H1 (cell line): ENCODE data around the gene UBE2I. TPM values are rescaled to one million over a fixed set of nuclear protein-coding genes. Genes with fewer than 3 reads are reported as not detected.

Experiments used
- CTCF ChIA-PET: fragments of 300-600 bp; sonication (Branson Sonifier 250); formaldehyde crosslinking; loops from one replicate; lab custom pipeline; 2021; ENCODE audit not compliant: partially characterized antibody; lab: Charles Lee
- POLR2A ChIA-PET: fragments of 300-600 bp; sonication (Branson Sonifier 250); formaldehyde crosslinking; loops from one replicate; lab custom pipeline; 2021; ENCODE audit warnings: inconsistent platforms; ENCODE audit not compliant: partially characterized antibody; lab: Charles Lee
- DNase-seq, 2 experiments: peaks; one replicate each; pipeline versions ENCODE4 v3.0.0 to v3.0.0-alpha.2; 2010 to 2022; ENCODE audit warnings: low spot score in 2 of 2, low read depth in 1 of 2, mixed read lengths in 1 of 2
- FAIRE-seq: peaks from 2 replicates; lab custom pipeline; 2011; peaks lifted over from hg19 to GRCh38; lab: Jason Lieb, UNC
- H2AFZ ChIP-seq: 2 replicates; pipeline ENCODE4 v1.8.1; 2012; ENCODE audit warnings: low read length, inconsistent platforms
- H2AK5ac ChIP-seq: 2 replicates; pipeline ENCODE4 v1.6.1; 2013; ENCODE audit warnings: low read depth, low read length
- H2BK120ac ChIP-seq: replicated peaks from 2 replicates; pipeline ENCODE3; 2013; ENCODE audit warnings: low read depth, low read length, inconsistent platforms
- H2BK12ac ChIP-seq: 2 replicates; pipeline ENCODE4 v1.6.1; 2013; ENCODE audit warnings: low read depth, low read length
- H2BK15ac ChIP-seq: 2 replicates; pipeline ENCODE4 v1.6.1; 2013; ENCODE audit warnings: low read length
- H2BK20ac ChIP-seq: 2 replicates; pipeline ENCODE4 v1.6.1; 2013; ENCODE audit warnings: low read length
- H2BK5ac ChIP-seq: 2 replicates; pipeline ENCODE4 v1.6.1; 2013; ENCODE audit warnings: low read depth, low read length
- H3K14ac ChIP-seq: 2 replicates; pipeline ENCODE4 v1.6.1; 2013; ENCODE audit warnings: inconsistent platforms; ENCODE audit not compliant: insufficient read length
- H3K18ac ChIP-seq: 2 replicates; pipeline ENCODE4 v1.6.1; 2013; ENCODE audit warnings: low read length; ENCODE audit errors: extremely low read depth
- H3K23ac ChIP-seq: 2 replicates; pipeline ENCODE4 v1.6.1; 2013; ENCODE audit warnings: inconsistent platforms; ENCODE audit not compliant: insufficient read length
- H3K23me2 ChIP-seq: 2 replicates; pipeline ENCODE4 v1.6.1; 2013; ENCODE audit warnings: low read depth, low read length
- H3K27ac ChIP-seq: 2 replicates; pipeline ENCODE4 v1.6.1; 2011; ENCODE audit warnings: low read depth, low read length, inconsistent platforms
- H3K27me3 ChIP-seq, 4 experiments: replicated peaks in 1 of 4; 1 replicate in 1 of 4; 2 replicates in 3 of 4; pipeline versions ENCODE4 v1.6.1 to v1.8.1; 2011 to 2013; ENCODE audit warnings: low read length in 3 of 4, mild to moderate bottlenecking in 3 of 4, inconsistent platforms in 2 of 4, mixed read lengths in 2 of 4, moderate library complexity in 1 of 4; ENCODE audit not compliant: control insufficient read depth in 3 of 4, insufficient read depth in 3 of 4; ENCODE audit errors: extremely low read depth in 1 of 4
- H3K36me3 ChIP-seq, 4 experiments: 2 replicates each; pipeline versions ENCODE4 v1.6.1 to v1.8.1; 2011 to 2013; ENCODE audit warnings: mild to moderate bottlenecking in 4 of 4, low read length in 3 of 4, moderate library complexity in 2 of 4, control low read depth in 1 of 4, inconsistent platforms in 1 of 4; ENCODE audit not compliant: insufficient read depth in 4 of 4, control insufficient read depth in 2 of 4
- H3K4ac ChIP-seq: replicated peaks from 2 replicates; pipeline ENCODE3; 2013; ENCODE audit warnings: low read length, low read depth, mixed read lengths, inconsistent platforms; ENCODE audit not compliant: insufficient read length
- H3K4me1 ChIP-seq, 4 experiments: replicated peaks in 1 of 4; 1 replicate in 1 of 4; 2 replicates in 3 of 4; pipeline versions ENCODE4 v1.6.1 to v1.8.1; 2011 to 2013; ENCODE audit warnings: low read length in 3 of 4, inconsistent platforms in 2 of 4, mixed read lengths in 1 of 4; ENCODE audit not compliant: insufficient read depth in 4 of 4, control insufficient read depth in 3 of 4
- H3K4me2 ChIP-seq, 2 experiments: 2 replicates each; pipeline versions ENCODE4 v1.6.1 to v1.8.1; 2011 to 2013; ENCODE audit warnings: low read depth in 2 of 2, low read length in 2 of 2, control low read depth in 1 of 2, inconsistent platforms in 1 of 2, mild to moderate bottlenecking in 1 of 2; ENCODE audit not compliant: insufficient read depth in 1 of 2
- H3K4me3 ChIP-seq, 4 experiments: fragments of 200-600, 300-600 bp in 1 of 4; sonication (generic), shearing (Covaris generic), sonication (Bioruptor Twin) in 1 of 4; 2 replicates each; pipeline versions ENCODE4 v1.5.1 to v1.8.1; 2011 to 2016; ENCODE audit warnings: low read length in 4 of 4, low read depth in 3 of 4, control low read depth in 2 of 4, inconsistent platforms in 2 of 4, mild to moderate bottlenecking in 2 of 4, mixed read lengths in 1 of 4, moderate library complexity in 1 of 4; ENCODE audit not compliant: insufficient read depth in 2 of 4; ENCODE audit errors: extremely low read depth in 1 of 4
- H3K56ac ChIP-seq: replicated peaks from 2 replicates; pipeline ENCODE3; 2013; ENCODE audit warnings: low read depth, mild to moderate bottlenecking, mixed read lengths, low read length, inconsistent platforms; ENCODE audit not compliant: insufficient read length
- H3K79me1 ChIP-seq: 2 replicates; pipeline ENCODE4 v1.6.1; 2013; ENCODE audit warnings: low read depth, low read length, control low read depth
- H3K79me2 ChIP-seq, 2 experiments: 2 replicates each; pipeline versions ENCODE4 v1.6.1 to v1.8.1; 2012 to 2013; ENCODE audit warnings: low read length in 2 of 2, mild to moderate bottlenecking in 2 of 2, inconsistent platforms in 1 of 2; ENCODE audit not compliant: insufficient read depth in 2 of 2, control insufficient read depth in 1 of 2
- H3K9ac ChIP-seq, 4 experiments: replicated peaks in 1 of 4; 1 replicate in 1 of 4; 2 replicates in 3 of 4; pipeline versions ENCODE4 v1.6.1 to v1.8.1; 2011 to 2013; ENCODE audit warnings: low read depth in 3 of 4, low read length in 3 of 4, control low read depth in 2 of 4, mild to moderate bottlenecking in 2 of 4, moderate library complexity in 2 of 4, inconsistent platforms in 1 of 4; ENCODE audit errors: extremely low read depth in 1 of 4
- H3K9me3 ChIP-seq, 2 experiments: 2 replicates each; pipeline versions ENCODE4 v1.6.1 to v1.8.1; 2012 to 2013; ENCODE audit warnings: mild to moderate bottlenecking in 2 of 2, moderate library complexity in 2 of 2, control low read depth in 1 of 2, inconsistent platforms in 1 of 2, low read depth in 1 of 2, low read length in 1 of 2, mixed read lengths in 1 of 2; ENCODE audit not compliant: insufficient read depth in 2 of 2
- H4K20me1 ChIP-seq, 2 experiments: replicated peaks in 1 of 2; 2 replicates each; pipeline versions ENCODE3 to v1.8.1; 2011 to 2013; ENCODE audit warnings: inconsistent platforms in 2 of 2, low read length in 2 of 2, mild to moderate bottlenecking in 1 of 2; ENCODE audit not compliant: insufficient read depth in 2 of 2, control insufficient read depth in 1 of 2
- H4K5ac ChIP-seq: 2 replicates; pipeline ENCODE4 v1.6.1; 2013; ENCODE audit warnings: low read length, low read depth, mixed read lengths, inconsistent platforms; ENCODE audit not compliant: insufficient read length
- H4K8ac ChIP-seq: 2 replicates; pipeline ENCODE4 v1.8.0; 2013; ENCODE audit warnings: mild to moderate bottlenecking, moderate library complexity, low read length, inconsistent platforms; ENCODE audit not compliant: insufficient read depth; ENCODE audit errors: extremely low read depth
- H4K91ac ChIP-seq: replicated peaks from 2 replicates; pipeline ENCODE3; 2013; ENCODE audit warnings: low read length, mixed read lengths, inconsistent platforms; ENCODE audit not compliant: insufficient read length
- ATF3 ChIP-seq: IDR thresholded peaks from 2 replicates; pipeline ENCODE4 v1.6.1; 2011; ENCODE audit warnings: low read depth, mild to moderate bottlenecking, low read length; ENCODE audit not compliant: insufficient read depth
- BCL11A ChIP-seq, 2 experiments: IDR thresholded peaks; one replicate each; pipeline ENCODE4 v1.6.1; 2011; ENCODE audit warnings: low read depth in 2 of 2, low read length in 2 of 2, mild to moderate bottlenecking in 2 of 2
- CBX8 ChIP-seq: fragments of 300-800, 300-1000 bp; sonication (generic); IDR thresholded peaks from 2 replicates; pipeline ENCODE4 v1.7.1; 2016; ENCODE audit warnings: low read depth, low read length, borderline replicate concordance
- JUN ChIP-seq: IDR thresholded peaks from 2 replicates; pipeline ENCODE4 v1.6.1; 2011; ENCODE audit warnings: low read depth, mild to moderate bottlenecking, improper control_type of control experiment, low read length
- SP2 ChIP-seq: IDR thresholded peaks from 2 replicates; pipeline ENCODE4 v1.6.1; 2012; ENCODE audit warnings: mild to moderate bottlenecking, low read length, inconsistent platforms
- TAF7 ChIP-seq: optimal IDR thresholded peaks from 2 replicates; pipeline ENCODE3; 2011; ENCODE audit warnings: low read depth, mild to moderate bottlenecking, inconsistent platforms, low read length, moderate library complexity, borderline replicate concordance
- ZNF274 ChIP-seq: IDR thresholded peaks from 2 replicates; pipeline ENCODE4 v1.7.0; 2012; ENCODE audit warnings: low read length, borderline replicate concordance; ENCODE audit errors: extremely low read depth
- WGBS, 2 experiments: shearing (Covaris generic) in 1 of 2; methylation state at CpG; one replicate each; pipeline versions ENCODE4 v1.1.6 to v1.1.7; 2013 to 2015; ENCODE audit warnings: low lambda C conversion rate in 2 of 2, mixed read lengths in 2 of 2, inconsistent platforms in 1 of 2, low coverage in 1 of 2, missing lambda C conversion rate in 1 of 2; ENCODE audit not compliant: insufficient replicate concordance in 2 of 2, insufficient coverage in 1 of 2, insufficient read length in 1 of 2; ENCODE audit errors: extremely low coverage in 1 of 2, missing lambda C conversion rate in 1 of 2; 5-methylcytosine and 5-hydroxymethylcytosine counted together
- polyA plus RNA-seq, 7 experiments: library from polyadenylated mRNA; depleted of rRNA in 3 of 7; stranded (reverse) in 5 of 7; unstranded in 2 of 7; fragments of >200 nt in 5 of 7; fragments of 200-250 nt in 2 of 7; gene quantifications; 1 replicate in 5 of 7; 2 replicates in 1 of 7; 4 replicates in 1 of 7; pipeline versions ENCODE4 v1.2.1 to v1.2.3, GENCODE V29; 2011 to 2013; ENCODE audit warnings: missing spikeins in 2 of 7, mixed read lengths in 2 of 7
- total RNA-seq: library from RNA; stranded (reverse); fragmentation: NEBNext Ultra II Directional; extraction: Animal tissue kit (Norgen Biotek cat#: 25700); gene quantifications from 2 replicates; pipeline ENCODE4 v1.2.1, GENCODE V29; 2021

The UBE2I gene
- total and polyA plus RNA-seq, 2 of the 8 experiments (the other 6 are each of a cell fraction or from before 2014, with no cell fraction given), result 148 to 268 TPM

- Histone ChIP-seq H3K18ac (no peak overlapping the region), H3K14ac (no peak overlapping the region), H2AK5ac (no peak overlapping the region), H2BK12ac (no peak overlapping the region), H4K91ac (no peak overlapping the region), H3K4me3 (no peak overlapping the region), H2BK120ac (no peak overlapping the region), H3K56ac (no peak overlapping the region), H3K27me3 (peaks cover 0 to 28% (median 15%) of the 10 kb centered on the region in 4 experiments; a peak in 5 of 7 replicates), H3K9ac (no peak overlapping the region), H3K4me1 (peaks cover 0 to 11% (median 8%) of the 10 kb centered on the region in 4 experiments; a peak in 6 of 7 replicates), H2BK5ac (no peak overlapping the region), H3K79me2 (no peaks in the 10 kb centered on the region), H4K8ac (peak overlapping the region; percentile 25; the same call in 1 of the 2 replicates), H3K23ac (no peak overlapping the region), H3K9me3 (peaks cover 0 to 2% of the 10 kb centered on the region in 2 experiments; a peak in 2 of 4 replicates), H3K4me2 (no peak overlapping the region), H2AFZ (no peak overlapping the region), H2BK20ac (no peak overlapping the region), H3K79me1 (no peaks in the 10 kb centered on the region; the same call in 1 of the 2 replicates), H3K27ac (no peak overlapping the region), H2BK15ac (no peak overlapping the region), H3K23me2 (peaks cover 3% of the 10 kb centered on the region; the same call in 1 of the 2 replicates), H4K20me1 (peaks cover 0 to 7% of the 10 kb centered on the region in 2 experiments), H3K4ac (no peak overlapping the region), H3K36me3 (no peaks in the 10 kb centered on the region; a peak in 1 of 8 replicates), H4K5ac (no peak overlapping the region)
- POLR2A ChIA-PET, result interaction anchor here (0.8 to 1.7 kb wide), 3 partner anchors 27 to 158 kb away, joined by 3 to 5 read pairs (median 3); partner anchors contain the start of gene UQCC4
- WGBS, 2 experiments, result 96% methylated on average over 9 of the region's 9 CpGs; no CpG with 5 or more reads in 1 of the 2 experiments
- CTCF ChIA-PET, result interaction anchor here (0.9 to 1.3 kb wide), 3 partner anchors 11 to 37 kb away, joined by 3 to 4 read pairs (median 3); no protein-coding TSS in a partner anchor
- no peak for FAIRE-seq
- DNase-seq, result no peak
- TF ChIP-seq ATF3 (no peak), BCL11A (IDR thresholded peaks at IDR 0.05; ENCODE audit: low read depth in 2 of 2, low read length in 2 of 2) (no peak), SP2 (no peak), TAF7 (no peak), ZNF274 (no peak), JUN (no peak), CBX8 (no peak)
Measured at GRCh38 chr16:1262846-1263221, 46.6 kb upstream of the UBE2I start.
